A673 (cell line): Measurements from ENCODE around the gene LRP2. TPM values are rescaled to one million over a fixed set of nuclear protein-coding genes. Genes with fewer than 3 reads are reported as not detected.
A peak's percentile ranks its signal among the peaks of the same experiment; 100 is the strongest.
"Not testable (repeated sequence)": the region's sequence is repeated elsewhere in the genome, so short reads cannot be mapped to it uniquely, and the experiment has no call there.

Experiments
- BruUV-seq: library from RNA; stranded (reverse); fragments of 400-500 nt; replicated peaks from 2 replicates; lab custom pipeline; 2021; lab: Mats Ljungman, UMichigan
- CTCF ChIA-PET: fragments of 300-600 bp; sonication (Branson Sonifier 250); formaldehyde crosslinking; loops from one replicate; lab custom pipeline; 2022; ENCODE audit warnings: antibody characterized with exemption; lab: Charles Lee
- POLR2A ChIA-PET: fragments of 300-600 bp; sonication (Branson Sonifier 250); formaldehyde crosslinking; loops from one replicate; lab custom pipeline; 2022; ENCODE audit warnings: antibody characterized with exemption; ENCODE audit not compliant: low non-redundant PET; lab: Charles Lee
- DNase-seq: peaks from one replicate; pipeline ENCODE4 v3.0.0-alpha.2; 2015; ENCODE audit warnings: low spot score
- H3K27ac ChIP-seq: fragments of 200-600 bp; sonication (generic); 2 replicates; pipeline ENCODE4 v1.5.1; 2016; ENCODE audit warnings: mixed run types, low read depth, mild to moderate bottlenecking, mixed read lengths, antibody characterized with exemption, low read length; ENCODE audit not compliant: poor library complexity, severe bottlenecking
- H3K27me3 ChIP-seq: fragments of 200-600 bp; sonication (generic); replicated peaks from 2 replicates; pipeline ENCODE4 v1.6.1; 2017; ENCODE audit warnings: mixed run types, low read depth, mild to moderate bottlenecking, mixed read lengths, antibody characterized with exemption, low read length; ENCODE audit not compliant: insufficient read depth, poor library complexity
- H3K36me3 ChIP-seq: fragments of 200-600 bp; sonication (generic); 2 replicates; pipeline ENCODE4 v1.6.1; 2016; ENCODE audit warnings: mixed run types, mild to moderate bottlenecking, mixed read lengths, antibody characterized with exemption, low read length; ENCODE audit not compliant: insufficient read depth, poor library complexity, severe bottlenecking
- H3K4me1 ChIP-seq: fragments of 200-600 bp; sonication (generic); 2 replicates; pipeline ENCODE4 v1.6.1; 2017; ENCODE audit warnings: mixed run types, mild to moderate bottlenecking, mixed read lengths, antibody characterized with exemption, low read length; ENCODE audit not compliant: insufficient read depth, poor library complexity, severe bottlenecking
- H3K4me3 ChIP-seq: fragments of 200-600 bp; sonication (generic); 2 replicates; pipeline ENCODE4 v1.5.1; 2016; ENCODE audit warnings: low read depth, mixed run types, mild to moderate bottlenecking, mixed read lengths, low read length; ENCODE audit not compliant: poor library complexity, severe bottlenecking
- H3K9me3 ChIP-seq: fragments of 200-600 bp; sonication (generic); 2 replicates; pipeline ENCODE4 v1.6.1; 2016; ENCODE audit warnings: mixed run types, low read depth, mild to moderate bottlenecking, mixed read lengths, antibody characterized with exemption, low read length; ENCODE audit not compliant: poor library complexity, severe bottlenecking
- CTCF ChIP-seq: fragments of 300-800, 200-600 bp; sonication (generic); conservative IDR thresholded peaks from 2 replicates; pipeline ENCODE4 v1.5.1; 2017; ENCODE audit warnings: low read depth, mild to moderate bottlenecking, antibody characterized with exemption, low read length, moderate library complexity, mixed read lengths
- EZH2 ChIP-seq: fragments of 200-600 bp; sonication (generic); IDR thresholded peaks from 2 replicates; pipeline ENCODE4 v1.6.1; 2017; ENCODE audit warnings: borderline replicate concordance, low read depth, mild to moderate bottlenecking, mixed read lengths, antibody characterized with exemption, low read length; ENCODE audit not compliant: poor library complexity, severe bottlenecking
- intact Hi-C: fragments of 100-400 bp; cut with micrococcal nuclease; formaldehyde crosslinking; loops from one replicate; pipeline ENCODE4 v1.10.0; 2022; ENCODE audit not compliant: unreplicated experiment
- total RNA-seq: library from RNA; stranded (reverse); gene quantifications from 2 replicates; pipeline ENCODE4 v1.2.3, GENCODE V29; 2021

Gene LRP2
- total RNA-seq, 1 experiment from 2014 or later, result 0.26 TPM

DNA sequence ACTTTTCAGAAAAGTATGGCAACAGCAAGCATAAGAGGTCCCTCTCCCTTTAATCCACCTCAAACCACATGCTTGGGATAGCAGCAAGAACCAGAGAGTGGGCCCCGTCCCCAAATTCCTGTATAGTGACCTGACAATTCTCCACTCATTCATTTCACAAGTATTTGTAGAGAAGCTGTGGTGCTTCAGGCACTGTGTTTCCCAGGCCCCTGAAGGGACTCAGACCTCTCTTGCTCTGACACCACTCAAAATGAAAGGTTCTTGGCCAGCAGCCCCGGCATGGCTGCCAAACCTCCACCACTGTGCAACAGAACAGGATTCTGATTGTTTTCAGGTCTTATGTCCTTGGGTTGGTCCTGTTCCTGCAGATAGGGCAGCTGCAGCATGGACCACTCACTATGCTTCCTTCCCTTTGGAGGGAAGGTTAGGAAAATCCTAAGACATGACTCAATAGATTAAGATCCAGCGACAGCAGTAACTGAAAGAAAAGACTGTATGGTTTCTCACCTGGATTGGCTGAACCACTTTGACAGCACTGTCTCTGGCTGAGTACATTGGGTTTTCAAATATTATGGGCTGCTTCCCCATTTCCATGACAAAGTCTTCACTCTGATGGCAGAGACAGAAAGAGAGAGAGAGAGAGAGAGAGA is 225.3 kb downstream of the LRP2 start:
- Histone ChIP-seq H3K4me1 (no peaks in the 10 kb centered on the region), H3K27me3 (no peaks in the 10 kb centered on the region), H3K27ac (no peak overlapping the region), H3K9me3 (no peaks in the 10 kb centered on the region), H3K36me3 (no peaks in the 10 kb centered on the region), H3K4me3 (no peak overlapping the region)
- no peak for DNase-seq
- intact Hi-C loops, result no loop called here
- CTCF ChIA-PET, result no interaction called here
- TF ChIP-seq EZH2, result no peak
- no peak for TF ChIP-seq CTCF
- POLR2A ChIA-PET, result no interaction called here
- BruUV-seq, result no TSS peak

DNA sequence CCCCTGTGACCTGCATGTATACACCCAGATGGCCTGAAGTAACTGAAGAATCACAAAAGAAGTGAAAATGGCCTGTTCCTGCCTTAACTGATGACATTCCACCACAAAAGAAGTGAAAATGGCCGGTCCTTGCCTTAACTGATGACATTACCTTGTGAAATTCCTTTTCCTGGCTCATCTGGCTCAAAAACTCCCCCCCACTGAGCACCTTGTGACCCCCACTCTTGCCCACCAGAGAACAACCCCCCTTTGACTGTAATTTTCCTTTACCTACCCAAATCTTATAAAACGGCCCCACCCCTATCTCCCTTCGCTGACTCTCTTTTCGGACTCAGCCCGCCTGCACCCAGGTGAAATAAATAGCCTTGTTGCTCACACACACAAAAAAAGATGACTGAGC is 225.9 kb downstream of the LRP2 start:
- BruUV-seq, H3K4me1 ChIP-seq, intact Hi-C loops, DNase-seq, H3K27ac ChIP-seq, H3K36me3 ChIP-seq, CTCF ChIA-PET, H3K4me3 ChIP-seq, H3K9me3 ChIP-seq, H3K27me3 ChIP-seq, POLR2A ChIA-PET: not testable (repeated sequence)

GRCh38 chr2:169134272-169134671 is 228.1 kb downstream of the LRP2 start:
- H3K36me3 ChIP-seq, CTCF ChIA-PET, H3K4me1 ChIP-seq, H3K27ac ChIP-seq, H3K4me3 ChIP-seq, DNase-seq, POLR2A ChIA-PET, BruUV-seq, intact Hi-C loops, H3K27me3 ChIP-seq, H3K9me3 ChIP-seq: not testable (repeated sequence)

DNA sequence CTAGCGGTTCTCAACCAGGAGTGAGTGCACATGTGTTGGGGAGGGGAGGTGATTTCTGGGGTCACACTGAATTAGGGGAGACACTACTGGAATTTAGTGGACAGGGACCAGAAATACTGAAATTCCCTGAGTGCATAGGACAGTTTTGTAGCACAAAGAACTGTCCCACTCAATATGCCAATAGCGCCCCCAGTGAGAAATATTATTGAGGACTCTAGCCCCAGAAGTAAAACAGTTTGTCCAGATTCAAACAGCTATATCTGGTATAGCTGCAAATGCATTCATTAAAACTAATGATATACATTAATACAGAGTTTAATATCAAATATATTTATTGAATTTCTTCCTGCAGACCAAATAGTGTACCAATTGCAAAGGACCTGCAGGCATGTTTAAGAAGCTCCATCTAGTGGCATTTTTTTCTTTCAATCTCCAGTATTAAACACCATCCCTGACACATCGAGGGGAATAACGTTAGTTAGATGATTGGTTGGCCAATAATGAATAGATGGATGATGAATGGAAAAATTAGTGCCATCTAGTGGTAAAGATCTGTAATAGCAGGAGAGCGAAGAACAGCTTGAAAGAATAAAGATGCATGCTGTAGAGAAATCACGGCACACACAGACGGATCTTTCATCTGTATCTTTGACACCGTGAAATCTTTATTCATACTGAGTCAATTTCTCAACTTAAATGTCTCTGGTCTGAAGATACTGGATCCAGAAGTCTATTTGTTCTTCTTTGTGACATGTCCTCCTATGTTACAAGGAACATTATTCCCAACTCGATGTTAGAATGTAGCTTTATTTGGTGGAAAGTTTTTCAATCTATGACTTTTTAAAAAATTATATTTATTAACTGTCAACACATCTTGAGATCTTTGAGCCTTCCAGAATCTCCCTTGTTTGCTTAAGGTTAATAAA is 230.5 kb downstream of the LRP2 start:
- peak; percentile 72 for DNase-seq
- no peaks in the 10 kb centered on the region for H3K27me3 ChIP-seq

More for the DNA sequence above, 230.5 kb downstream of the LRP2 start:
- intact Hi-C loops, result loop anchor here (2.0 kb wide), 1 partner anchor 171 kb away; no protein-coding TSS in a partner anchor
- no peak overlapping the region for H3K4me3 ChIP-seq
- BruUV-seq, result no TSS peak
- H3K4me1 ChIP-seq, result no peaks in the 10 kb centered on the region
- no peaks in the 10 kb centered on the region for H3K9me3 ChIP-seq
- peak; percentile 80 for TF ChIP-seq CTCF
- TF ChIP-seq EZH2, result no peak
- ChIA-PET CTCF (interaction anchor here (0.7 to 1.8 kb wide), 6 partner anchors 9 to 90 kb away, joined by 3 to 17 read pairs (median 4); no protein-coding TSS in a partner anchor), POLR2A (no interaction called here)
- H3K36me3 ChIP-seq, result no peaks in the 10 kb centered on the region
- H3K27ac ChIP-seq, result no peak overlapping the region
